ENCODE results near the gene HEATR5A.

DNA sequence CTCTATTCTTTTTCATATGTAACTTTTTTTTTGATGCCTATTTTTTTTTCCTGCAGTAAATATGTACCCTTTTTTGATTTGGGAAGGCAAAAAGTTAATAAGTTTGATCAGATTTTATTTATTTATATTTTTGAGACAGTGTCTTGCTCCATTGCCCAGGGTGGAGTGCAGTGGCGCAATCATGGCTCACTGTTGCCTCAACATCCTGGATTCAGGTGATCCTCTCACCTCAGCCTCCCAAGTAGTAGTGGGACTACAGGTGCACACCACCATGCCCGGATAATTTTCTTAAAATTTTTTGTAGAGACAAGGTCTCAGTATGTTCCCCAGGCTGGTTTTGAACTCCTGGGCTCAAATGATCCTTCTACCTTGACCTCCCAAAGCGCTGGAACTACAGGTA is 79.1 kb downstream of the HEATR5A start:
- TF ChIP-seq CTCF (IDR thresholded peaks at IDR 0.05) (no peak), POLR2AphosphoS5 (IDR thresholded peaks at IDR 0.05; ENCODE audit: low read depth, low read length) (no peak), RXRA (IDR thresholded peaks at IDR 0.05; ENCODE audit: borderline replicate concordance, low read depth) (no peak), GATA2 (CRISPR knock-in tag; IDR thresholded peaks at IDR 0.05) (no peak), NFIC (IDR thresholded peaks at IDR 0.05; ENCODE audit: borderline replicate concordance) (no peak), MAX (IDR thresholded peaks at IDR 0.05; ENCODE audit: low read depth) (no peak), REST (IDR thresholded peaks at IDR 0.05; ENCODE audit: low read depth, low read length) (no peak), FOXM1 (IDR thresholded peaks at IDR 0.05; ENCODE audit: low read depth) (no peak), CHD2 (IDR thresholded peaks at IDR 0.05; ENCODE audit: low read length, partially characterized antibody) (no peak)
- TF ChIP-seq, protein P1, sequence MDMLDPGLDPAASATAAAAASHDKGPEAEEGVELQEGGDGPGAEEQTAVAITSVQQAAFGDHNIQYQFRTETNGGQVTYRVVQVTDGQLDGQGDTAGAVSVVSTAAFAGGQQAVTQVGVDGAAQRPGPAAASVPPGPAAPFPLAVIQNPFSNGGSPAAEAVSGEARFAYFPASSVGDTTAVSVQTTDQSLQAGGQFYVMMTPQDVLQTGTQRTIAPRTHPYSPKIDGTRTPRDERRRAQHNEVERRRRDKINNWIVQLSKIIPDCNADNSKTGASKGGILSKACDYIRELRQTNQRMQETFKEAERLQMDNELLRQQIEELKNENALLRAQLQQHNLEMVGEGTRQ (IDR thresholded peaks at IDR 0.05; ENCODE audit: borderline replicate concordance, low read depth, low read length), result no peak
- TF ChIP-seq, protein P2, sequence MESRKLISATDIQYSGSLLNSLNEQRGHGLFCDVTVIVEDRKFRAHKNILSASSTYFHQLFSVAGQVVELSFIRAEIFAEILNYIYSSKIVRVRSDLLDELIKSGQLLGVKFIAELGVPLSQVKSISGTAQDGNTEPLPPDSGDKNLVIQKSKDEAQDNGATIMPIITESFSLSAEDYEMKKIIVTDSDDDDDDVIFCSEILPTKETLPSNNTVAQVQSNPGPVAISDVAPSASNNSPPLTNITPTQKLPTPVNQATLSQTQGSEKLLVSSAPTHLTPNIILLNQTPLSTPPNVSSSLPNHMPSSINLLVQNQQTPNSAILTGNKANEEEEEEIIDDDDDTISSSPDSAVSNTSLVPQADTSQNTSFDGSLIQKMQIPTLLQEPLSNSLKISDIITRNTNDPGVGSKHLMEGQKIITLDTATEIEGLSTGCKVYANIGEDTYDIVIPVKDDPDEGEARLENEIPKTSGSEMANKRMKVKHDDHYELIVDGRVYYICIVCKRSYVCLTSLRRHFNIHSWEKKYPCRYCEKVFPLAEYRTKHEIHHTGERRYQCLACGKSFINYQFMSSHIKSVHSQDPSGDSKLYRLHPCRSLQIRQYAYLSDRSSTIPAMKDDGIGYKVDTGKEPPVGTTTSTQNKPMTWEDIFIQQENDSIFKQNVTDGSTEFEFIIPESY (IDR thresholded peaks at IDR 0.05; ENCODE audit: borderline replicate concordance, low read depth), result no peak
